HG02571 (cell line): Measurements from ENCODE around the gene GFI1B.
"Not testable (repeated sequence)": the region's sequence is repeated elsewhere in the genome, so short reads cannot be mapped to it uniquely, and the experiment has no call there.

Experiments used
- ATAC-seq: cut with Tn5 transposase; IDR thresholded peaks from one replicate; pipeline ENCODE4 v1.9.1; 2021; ENCODE audit warnings: mild to moderate bottlenecking, moderate library complexity; ENCODE audit not compliant: unreplicated experiment

The GFI1B gene

DNA sequence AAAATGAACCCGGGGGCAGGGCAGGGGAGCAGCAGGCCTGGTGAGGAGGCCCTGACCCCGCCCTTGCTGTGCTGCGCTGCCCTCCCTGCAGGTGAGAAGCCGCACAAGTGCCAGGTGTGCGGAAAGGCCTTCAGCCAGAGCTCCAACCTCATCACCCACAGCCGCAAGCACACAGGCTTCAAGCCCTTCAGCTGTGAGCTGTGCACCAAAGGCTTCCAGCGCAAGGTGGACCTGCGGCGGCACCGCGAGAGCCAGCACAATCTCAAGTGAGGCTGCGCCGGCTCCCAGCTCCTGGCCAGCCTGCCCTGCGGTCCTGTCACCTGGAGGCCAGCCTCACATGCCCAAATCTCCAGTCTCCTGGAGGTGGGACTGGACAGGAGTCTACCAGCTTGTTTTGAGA lies 12.3 kb downstream of the GFI1B start:
- ATAC-seq = no peak

- ATAC-seq = no peak
These were observed 13.1 kb downstream of the GFI1B start for GRCh38 chr9:132991351-132992300.

GRCh38 chr9:132993511-132993939 lies 15.0 kb downstream of the GFI1B start:
- ATAC-seq = no peak

DNA sequence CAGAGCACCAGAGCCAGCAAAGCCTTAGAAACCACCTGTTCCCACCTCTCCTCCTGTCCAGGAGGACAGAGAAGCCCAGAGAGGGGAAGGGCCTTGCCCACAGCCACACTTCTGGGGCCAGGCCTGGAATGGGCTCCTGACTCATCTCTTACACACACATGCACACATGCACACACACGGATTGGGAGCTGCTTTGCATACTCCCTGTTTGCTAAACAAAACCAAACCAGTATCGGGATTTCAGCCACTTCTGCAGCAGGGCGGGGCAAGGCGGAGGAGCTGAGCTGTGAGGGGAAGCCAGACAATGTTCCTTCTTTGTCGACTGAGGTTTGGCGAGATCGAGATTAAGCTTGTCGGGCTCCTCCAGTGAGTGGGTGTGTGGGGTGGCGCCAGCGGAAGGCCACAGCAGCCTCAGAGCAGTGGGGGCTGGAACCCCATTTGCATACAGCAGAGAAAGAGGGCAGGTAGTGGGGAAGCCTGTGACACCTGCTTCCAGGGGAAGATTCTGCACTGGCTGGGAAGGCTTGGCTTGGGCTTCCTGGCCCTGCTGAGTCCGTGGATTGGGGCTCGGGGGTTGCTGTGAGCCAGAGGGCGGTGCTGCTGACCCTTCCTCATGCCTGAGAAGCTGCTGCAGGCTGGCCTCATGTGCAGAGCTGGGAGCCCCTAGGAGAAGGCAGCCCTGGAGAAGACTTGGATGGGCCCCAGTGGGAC lies 16.1 kb downstream of the GFI1B start:
- ATAC-seq = no peak

DNA sequence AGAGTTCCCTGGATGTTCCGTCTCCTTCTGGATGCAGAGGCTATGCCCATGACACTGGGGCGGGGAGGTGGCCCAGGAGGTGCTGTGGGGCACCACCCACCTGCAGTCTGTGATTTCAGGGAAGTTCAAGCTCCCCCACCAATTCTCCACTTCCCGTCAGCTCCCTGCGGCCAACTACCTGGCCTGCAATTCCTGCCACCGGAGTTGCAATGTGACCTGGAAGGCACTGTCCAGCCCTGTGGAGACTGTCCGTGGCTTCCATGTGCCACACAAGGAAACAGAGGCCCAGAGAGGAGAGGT lies 16.6 kb downstream of the GFI1B start:
- ATAC-seq = no peak

DNA sequence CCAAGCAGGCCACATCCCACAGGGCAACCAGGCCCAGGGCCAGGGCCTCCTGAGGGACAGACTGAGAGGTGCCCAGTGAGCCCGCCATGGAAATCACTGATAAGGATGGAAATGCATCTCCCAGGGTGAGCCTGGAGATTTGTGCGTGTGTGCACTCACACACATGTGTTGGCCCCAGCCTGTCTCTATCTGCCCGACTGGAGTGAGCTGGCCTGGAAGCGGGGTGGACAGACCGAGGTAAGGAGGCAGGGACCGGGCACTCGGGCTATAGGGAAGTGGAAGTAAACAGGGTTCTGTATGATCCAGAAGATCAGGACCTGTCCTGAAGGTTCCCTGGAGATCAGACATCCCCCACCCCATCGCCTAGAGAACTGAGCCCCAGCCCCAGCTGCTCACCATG lies 17.4 kb downstream of the GFI1B start:
- ATAC-seq = no peak

- ATAC-seq = no peak
These were observed 18.0 kb downstream of the GFI1B start for GRCh38 chr9:132996526-132996925.

DNA sequence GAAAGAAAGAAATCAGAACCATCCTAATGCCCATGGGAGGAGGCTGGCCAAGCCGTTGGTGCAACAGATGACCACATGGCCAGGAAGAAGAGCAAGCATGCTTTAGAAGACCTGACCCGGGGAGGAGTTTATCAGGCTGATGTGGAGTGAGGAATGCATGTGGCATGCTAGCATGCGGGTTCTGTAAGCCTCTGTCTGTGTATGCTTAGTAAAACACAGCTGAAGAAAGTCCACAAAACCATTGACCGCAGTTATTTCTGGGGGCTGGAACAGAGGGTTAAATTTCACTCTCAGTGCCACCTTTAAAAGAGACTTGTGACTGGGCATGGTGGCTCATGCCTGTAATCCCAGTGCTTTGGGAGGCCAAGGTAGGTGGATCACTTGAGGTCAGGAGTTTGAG lies 19.1 kb downstream of the GFI1B start:
- ATAC-seq = no peak

DNA sequence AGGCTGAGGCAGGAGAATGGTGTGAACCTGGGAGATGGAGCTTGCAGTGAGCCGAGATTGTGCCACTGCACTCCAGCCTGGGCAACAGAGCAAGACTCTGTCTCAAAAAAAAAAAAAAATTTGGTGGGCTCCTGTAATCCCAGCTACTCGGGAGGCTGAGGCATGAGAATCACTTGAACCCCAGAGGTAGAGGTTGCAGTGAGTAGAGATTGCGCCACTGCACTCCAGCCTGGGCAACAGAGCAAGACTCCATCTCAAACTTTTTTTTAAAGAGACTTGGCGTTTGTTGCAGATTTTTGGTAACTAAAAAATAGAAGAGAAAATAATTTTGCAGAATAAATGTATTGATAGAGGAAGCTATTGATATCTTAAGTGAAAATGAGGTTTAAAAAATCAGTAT lies 19.7 kb downstream of the GFI1B start:
- not testable (repeated sequence) for ATAC-seq

DNA sequence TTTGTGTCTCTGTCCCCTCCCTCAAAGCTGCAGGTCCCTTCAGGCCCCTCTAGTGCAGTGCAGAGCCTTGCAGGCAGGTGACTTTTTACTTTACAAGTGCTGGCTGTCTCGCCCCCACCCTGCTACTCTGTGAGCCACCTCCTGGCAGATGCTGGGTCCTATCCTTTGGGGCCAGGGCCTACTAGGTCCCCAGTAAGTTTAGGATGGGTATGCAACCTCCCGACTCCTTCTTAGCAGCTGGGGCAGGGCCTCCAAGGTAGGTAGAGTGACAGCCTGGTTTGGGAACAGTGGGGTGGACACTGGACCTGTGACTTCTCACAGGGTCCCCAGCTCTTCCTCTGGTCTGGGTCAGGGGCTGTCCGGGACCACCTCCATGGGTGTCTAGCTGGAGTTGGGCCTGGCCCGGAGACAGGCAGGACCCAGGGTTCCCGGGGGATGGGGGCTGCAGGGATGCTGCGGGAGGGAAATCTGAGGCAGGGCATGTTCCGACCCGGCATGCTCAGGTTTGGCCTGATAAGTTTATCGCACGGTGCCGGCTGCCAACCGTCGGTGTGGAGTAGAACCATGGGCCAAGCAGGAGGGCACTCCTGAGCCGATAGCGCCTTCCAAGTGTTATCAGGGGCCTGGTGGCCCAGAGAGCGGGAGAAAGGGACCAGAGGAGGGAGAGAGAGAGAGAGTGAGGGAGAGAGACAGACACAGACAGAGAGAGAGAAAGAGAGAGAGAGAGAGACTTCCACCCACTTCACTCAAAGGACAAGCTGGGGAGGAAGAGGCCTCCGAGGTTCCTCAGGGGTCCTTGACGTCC lies 20.5 kb downstream of the GFI1B start:
- no peak for ATAC-seq

DNA sequence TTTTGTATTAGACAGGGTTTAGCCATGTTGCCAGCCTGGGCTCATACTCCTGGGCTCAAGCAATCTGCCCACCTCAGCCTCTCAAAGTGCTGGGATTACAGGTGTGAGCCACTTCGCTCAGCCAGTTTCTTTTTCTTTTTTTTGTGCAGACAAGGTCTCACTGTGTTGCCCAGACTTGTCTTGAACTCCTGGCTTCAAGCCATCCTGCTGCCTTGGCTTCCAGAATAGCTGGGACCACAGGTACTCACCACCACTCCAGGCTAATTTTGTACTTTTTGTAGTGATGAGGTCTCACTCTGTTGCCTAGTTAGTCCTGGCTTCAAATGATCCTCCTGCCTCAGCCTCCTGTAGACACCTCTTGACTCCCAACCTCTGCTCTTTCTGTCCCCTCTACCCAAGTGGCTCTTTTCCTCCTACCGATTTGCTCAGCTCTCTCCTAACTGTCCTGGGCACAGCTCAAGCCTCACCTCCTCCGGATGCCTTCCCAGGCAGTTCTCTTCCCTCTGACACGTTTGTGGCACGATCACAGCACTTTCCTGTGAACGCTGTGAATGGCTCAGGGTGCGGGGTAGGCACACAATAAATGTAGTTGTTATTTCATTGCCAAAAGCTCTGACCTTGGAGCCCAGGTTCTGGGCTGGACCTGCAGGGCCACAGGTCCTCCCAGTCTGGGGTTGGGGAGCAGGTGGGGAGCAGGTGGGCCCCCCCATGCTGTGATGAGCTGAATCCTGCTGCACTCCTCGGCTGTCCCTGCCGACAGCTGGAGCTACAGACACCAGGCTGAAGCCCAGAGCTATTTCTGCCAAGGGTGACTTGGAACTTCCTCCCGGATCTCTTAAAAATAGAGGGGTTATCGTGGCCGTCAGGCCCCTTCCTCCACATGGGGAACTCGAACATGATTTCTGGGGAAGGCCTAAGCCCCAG lies 23.9 kb downstream of the GFI1B start:
- ATAC-seq = no peak

- ATAC-seq = no peak
These were observed 24.6 kb downstream of the GFI1B start for GRCh38 chr9:133003071-133003461.

GRCh38 chr9:133003671-133004090 lies 25.2 kb downstream of the GFI1B start:
- ATAC-seq = no peak

DNA sequence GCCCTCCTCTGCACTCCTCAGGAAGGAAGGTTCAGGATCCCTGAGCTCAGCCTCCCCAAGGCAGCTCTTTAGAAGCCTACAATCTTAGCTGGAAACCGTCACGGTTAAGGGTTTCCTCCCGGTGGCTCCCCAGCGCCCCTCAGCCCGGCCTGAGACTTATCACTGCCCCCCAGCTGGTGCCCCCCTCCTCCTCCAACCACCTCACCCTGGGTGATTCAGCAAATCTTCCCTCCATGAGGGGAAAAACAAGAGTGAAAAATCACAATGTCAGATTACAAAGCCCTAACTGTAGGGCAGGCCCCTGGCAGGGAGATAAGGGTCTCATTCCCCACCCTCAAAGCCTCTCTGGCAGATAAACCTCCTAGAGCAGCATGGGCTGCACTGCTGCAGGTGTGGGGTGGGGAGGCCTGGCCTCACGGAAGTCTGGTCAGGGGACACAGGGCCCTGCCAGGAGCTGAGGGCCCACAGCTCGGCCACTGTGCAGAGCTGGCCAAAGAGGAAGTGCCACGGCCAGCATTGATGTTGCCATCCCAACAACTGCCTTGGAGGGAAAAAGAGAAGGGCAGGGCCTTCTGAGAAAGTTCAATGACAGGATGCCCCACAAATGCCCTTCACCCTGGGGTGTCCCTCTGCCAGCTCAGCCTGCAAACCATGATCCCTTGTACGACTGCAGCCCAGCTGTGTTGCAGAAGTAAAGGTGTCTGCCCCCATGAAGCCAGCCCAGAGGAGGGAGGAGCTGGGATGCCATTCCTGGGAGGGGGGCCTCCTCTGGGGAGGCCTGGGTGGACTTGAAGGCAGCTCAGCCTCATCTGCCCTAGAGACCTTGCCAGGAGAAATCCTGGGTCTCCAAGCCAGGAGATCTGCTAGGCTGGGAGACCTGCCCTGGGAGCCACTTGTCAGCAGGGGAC lies 25.9 kb downstream of the GFI1B start:
- ATAC-seq = no peak

GRCh38 chr9:133004999-133005760 lies 26.7 kb downstream of the GFI1B start:
- no peak for ATAC-seq

- no peak for ATAC-seq
These were observed 27.5 kb downstream of the GFI1B start for GRCh38 chr9:133005957-133006356.

- no peak for ATAC-seq
These were observed 28.3 kb downstream of the GFI1B start for GRCh38 chr9:133006731-133007352.

- no peak for ATAC-seq
These were observed 29.9 kb downstream of the GFI1B start for GRCh38 chr9:133008406-133008805.
